ENCODE results near the gene GORASP2. TPM values are rescaled to one million over a fixed set of nuclear protein-coding genes. Genes with fewer than 3 reads are reported as not detected.

The GORASP2 gene
- total RNA-seq, 4 donors from 2014 or later: 28.6 to 47.4 (median 36.0) TPM

GRCh38 chr2:170968205-170969003, 39.4 kb downstream of the GORASP2 start:
- TF ChIP-seq, protein P1, sequence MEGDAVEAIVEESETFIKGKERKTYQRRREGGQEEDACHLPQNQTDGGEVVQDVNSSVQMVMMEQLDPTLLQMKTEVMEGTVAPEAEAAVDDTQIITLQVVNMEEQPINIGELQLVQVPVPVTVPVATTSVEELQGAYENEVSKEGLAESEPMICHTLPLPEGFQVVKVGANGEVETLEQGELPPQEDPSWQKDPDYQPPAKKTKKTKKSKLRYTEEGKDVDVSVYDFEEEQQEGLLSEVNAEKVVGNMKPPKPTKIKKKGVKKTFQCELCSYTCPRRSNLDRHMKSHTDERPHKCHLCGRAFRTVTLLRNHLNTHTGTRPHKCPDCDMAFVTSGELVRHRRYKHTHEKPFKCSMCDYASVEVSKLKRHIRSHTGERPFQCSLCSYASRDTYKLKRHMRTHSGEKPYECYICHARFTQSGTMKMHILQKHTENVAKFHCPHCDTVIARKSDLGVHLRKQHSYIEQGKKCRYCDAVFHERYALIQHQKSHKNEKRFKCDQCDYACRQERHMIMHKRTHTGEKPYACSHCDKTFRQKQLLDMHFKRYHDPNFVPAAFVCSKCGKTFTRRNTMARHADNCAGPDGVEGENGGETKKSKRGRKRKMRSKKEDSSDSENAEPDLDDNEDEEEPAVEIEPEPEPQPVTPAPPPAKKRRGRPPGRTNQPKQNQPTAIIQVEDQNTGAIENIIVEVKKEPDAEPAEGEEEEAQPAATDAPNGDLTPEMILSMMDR (IDR thresholded peaks at IDR 0.05; ENCODE audit: low read depth): no peak

DNA sequence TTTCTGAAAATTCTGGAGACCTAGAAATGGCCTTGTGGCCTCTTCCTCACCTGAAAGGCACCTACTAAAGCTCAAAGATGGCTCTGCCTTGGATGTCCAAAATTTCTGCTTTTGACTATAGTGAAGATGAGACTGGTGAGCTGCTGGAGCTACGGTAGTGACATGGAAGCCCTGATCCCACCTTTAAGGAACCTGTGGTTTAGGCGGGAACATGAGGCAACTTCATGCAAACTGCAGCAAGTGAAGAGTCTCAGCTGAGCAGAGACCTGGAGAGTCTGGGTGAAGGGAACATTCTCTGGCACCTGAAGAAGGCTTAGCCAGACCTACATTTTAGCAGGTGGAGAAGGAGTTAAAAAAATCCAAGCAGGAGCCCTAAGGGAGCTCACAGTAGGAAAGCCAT, 40.0 kb downstream of the GORASP2 start:
- TF ChIP-seq, protein P1 (IDR thresholded peaks at IDR 0.05; ENCODE audit: low read depth): no peak

DNA sequence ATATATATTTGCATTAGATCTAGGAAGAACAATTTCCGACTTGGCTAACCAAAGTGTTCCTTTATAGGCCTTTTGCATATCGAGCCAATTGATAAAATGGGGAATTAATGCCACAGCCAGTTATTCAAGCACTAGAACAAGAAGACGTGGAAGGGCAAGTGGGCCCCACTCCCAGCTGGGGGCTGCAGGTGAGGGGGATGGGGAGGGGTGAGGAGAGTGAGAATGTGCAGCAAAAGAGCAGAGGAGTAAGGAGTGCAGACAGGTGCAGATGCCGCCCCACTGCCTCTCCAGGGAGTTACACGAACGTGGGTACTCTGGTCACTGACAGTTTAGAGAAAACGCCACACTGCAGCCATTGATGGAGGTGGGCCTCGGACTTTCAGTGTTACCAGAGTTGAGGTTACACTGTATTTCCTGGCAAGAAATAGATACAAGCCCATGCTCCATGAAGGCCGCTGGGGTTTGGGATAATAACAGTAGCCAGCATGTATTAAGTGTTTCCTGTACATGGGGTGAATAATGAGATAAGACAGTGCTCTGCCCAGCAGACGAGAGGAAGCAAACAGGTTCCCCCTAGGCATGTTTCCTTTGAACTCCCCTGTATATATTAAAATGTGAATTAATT, 40.9 kb downstream of the GORASP2 start:
- TF ChIP-seq, protein P1 (IDR thresholded peaks at IDR 0.05; ENCODE audit: low read depth): no peak

DNA sequence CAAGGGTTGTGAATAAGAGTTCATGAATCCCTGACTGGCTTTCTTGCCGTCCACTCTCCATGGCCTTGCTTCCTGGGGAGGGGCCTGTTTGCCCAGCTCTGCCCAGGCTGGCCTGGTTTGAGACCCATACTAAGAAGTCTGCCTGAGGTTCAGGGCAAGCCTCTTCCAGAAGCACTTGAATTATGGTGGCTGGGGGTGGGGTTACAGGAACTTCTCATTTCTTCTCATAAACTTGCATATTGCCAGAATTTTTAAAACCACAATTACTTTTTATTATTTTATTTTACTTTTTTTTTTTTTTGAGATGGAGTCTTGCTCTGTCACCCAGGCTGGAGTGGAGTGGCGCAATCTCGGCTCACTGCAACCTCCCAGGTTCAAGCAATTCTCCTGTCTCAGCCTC, 42.0 kb downstream of the GORASP2 start:
- TF ChIP-seq, protein P1 (IDR thresholded peaks at IDR 0.05; ENCODE audit: low read depth): no peak

GRCh38 chr2:170972296-170973224, 43.5 kb downstream of the GORASP2 start:
- TF ChIP-seq, protein P1 (IDR thresholded peaks at IDR 0.05; ENCODE audit: low read depth): no peak

DNA sequence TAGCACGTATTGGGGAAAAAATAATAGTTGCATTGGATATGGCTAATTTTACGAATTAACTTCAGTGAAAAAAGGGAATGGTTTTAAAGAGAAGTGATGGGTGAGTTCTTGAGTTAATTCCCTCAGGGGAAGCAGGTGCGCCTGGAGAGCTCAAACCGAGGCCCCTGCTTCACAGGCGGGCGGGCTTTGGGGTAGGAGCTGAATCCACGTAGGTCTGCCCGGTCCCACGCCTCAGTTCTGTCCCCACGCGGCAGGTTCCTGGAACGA, 44.1 kb downstream of the GORASP2 start:
- TF ChIP-seq, protein P1 (IDR thresholded peaks at IDR 0.05; ENCODE audit: low read depth): no peak
